ENCODE data around the gene FAM72A. TPM values are rescaled to one million over a fixed set of nuclear protein-coding genes. Genes with fewer than 3 reads are reported as not detected.
"Not testable (repeated sequence)": the region's sequence is repeated elsewhere in the genome, so short reads cannot be mapped to it uniquely, and the experiment has no call there.

The FAM72A gene
- total RNA-seq, result 1.5 TPM
- long read RNA-seq, result 0 reads

DNA sequence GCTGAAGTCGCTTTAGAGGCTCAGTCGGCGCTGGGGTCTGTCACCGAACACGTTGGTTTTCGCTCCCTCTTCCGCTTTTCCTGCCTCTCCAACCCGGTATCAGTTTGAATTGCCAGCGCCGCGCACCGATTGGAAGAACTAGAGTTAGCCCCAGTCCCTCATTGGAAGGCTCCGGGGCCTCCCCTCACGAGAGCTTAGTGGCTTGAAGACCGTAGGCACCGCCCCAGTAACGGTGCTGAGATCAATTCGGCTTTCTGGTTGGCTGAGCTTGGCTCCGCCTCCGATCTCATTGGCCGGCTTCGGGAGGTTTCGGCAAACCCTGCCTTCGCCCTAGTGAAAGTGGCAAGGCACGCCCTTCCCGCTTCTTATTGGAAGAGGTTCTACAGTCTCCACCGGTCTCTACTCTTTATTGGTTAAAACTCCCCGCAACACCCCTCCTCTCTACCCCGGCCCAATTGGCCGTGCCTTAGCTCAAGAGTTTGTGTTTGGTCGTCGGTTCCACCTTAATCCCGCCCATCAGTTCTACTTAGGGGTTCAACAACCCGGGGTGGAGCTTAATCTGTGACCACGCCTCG lies at the start of gene FAM72A:
Gene FAM72A (minus strand): TSS at position 51 of the 575 bp plus-strand sequence. CDS start 814 bp downstream, outside the sequence.
- ATAC-seq, result peak; percentile 87
- intact Hi-C loops (cut with micrococcal nuclease), result not testable (repeated sequence)
- DNase-seq, result peak; percentile 96

DNA sequence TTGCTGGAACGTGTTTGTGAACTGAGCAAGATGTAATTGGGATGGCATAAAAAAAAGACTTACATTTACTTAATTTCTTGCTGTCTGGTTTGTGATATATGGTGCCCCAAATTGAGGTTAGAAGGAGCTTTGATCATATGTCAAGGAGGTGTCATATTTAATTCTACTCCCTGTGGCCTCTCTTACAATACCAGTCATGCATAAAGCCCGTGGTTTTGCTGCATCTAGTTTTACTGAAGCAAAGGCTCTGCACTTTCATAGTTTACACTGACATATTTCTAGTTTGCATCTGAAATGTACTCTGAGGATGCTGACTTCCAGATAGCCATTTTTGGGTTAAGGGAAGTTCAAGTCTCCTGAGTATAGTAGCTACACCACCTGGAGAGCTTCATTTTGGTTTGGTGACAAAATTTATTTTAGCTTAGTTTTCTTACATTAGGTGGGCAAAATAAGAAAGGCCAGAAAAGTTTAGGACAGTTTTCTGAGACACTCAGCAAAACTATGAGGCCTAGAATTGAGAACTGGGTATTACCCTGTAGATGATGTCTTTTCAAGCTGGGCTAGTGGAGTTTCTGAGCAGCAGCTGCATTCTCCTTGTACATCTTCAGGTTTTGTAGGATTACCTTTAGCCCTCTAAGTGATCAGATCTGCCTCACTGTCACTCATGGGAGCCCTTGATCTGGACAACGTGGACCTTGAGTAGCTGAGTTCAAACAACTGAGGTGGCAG lies 48.5 kb upstream of the FAM72A start:
- intact Hi-C loops (cut with micrococcal nuclease); DNase-seq; ATAC-seq: not testable (repeated sequence)

DNA sequence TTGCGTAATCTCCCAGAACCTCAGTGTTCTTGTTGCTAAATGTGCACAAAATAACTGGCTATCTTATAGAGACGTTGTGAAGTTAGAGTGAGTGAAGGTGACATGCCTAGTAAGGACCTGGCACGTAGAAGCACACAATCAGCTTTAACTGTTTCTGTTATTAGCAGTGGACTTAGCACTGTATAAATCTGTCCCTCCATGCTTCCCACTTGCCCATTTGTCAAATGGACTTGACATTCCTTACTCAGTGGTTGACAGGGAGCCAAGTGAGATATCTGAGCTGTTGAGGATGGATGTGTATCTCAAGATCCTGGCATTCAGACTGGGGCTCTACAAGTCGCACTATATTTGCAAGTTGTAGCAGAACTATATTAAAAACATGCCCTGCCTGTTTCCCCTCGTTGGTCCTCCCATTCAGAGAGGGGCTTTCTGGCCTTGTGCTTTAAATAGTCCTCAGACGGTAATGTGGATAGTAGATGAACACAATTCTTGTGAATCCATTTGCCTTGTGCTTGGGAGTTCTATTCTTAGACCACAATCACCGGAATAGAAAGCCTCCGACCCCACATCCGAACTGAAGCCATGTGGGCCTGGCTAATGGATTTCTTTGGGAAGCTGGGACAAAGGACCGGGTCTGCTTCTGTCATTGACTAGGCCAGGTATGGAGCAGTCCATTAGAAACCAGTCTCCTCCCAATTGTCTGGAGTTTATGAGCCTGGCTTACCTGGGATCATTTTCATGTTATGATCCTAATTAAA lies 43.7 kb upstream of the FAM72A start:
- intact Hi-C loops (cut with micrococcal nuclease); DNase-seq: not testable (repeated sequence)
- peak; percentile 71 for ATAC-seq

DNA sequence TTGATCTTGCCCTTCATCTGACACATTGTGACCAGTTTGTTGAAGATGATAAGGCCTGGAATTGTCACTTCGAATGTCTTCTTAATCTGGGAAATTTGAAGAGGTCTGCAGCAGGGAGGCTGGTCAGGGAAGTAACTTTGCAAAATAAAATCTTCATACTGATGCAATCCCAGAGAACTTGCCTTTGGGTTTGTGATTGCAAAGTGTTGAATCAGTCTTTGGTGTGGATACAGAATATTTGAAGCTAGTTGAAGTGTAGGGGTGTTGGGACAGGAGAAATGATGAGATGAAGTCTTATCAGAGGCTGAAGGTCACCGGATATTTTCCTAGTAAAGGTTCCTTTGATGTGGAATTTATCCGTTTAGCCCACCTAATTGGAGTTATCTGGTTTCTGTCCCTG lies 42.8 kb upstream of the FAM72A start:
- intact Hi-C loops (cut with micrococcal nuclease); DNase-seq; ATAC-seq: not testable (repeated sequence)

DNA sequence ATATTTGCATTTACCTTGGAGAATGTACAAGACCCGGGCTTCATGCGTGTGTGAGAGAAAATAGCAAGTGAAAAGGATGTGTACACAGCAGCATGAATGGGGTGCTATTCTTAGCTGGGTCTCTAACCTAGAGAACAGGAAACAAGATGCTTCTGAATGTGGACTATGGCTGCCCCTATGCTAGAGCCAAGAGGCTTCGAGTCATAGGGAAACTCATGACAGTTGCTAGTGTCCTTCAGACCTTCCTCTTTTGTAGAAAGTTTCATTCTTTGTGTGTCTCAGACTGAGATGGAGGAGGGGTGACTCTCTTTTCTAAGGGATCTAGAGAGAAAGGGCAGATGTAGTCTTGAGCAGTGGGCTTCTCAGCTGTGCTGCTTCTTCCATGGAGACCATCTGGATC lies 40.7 kb upstream of the FAM72A start:
- DNase-seq; intact Hi-C loops (cut with micrococcal nuclease): not testable (repeated sequence)
- peak; percentile 78 for ATAC-seq

DNA sequence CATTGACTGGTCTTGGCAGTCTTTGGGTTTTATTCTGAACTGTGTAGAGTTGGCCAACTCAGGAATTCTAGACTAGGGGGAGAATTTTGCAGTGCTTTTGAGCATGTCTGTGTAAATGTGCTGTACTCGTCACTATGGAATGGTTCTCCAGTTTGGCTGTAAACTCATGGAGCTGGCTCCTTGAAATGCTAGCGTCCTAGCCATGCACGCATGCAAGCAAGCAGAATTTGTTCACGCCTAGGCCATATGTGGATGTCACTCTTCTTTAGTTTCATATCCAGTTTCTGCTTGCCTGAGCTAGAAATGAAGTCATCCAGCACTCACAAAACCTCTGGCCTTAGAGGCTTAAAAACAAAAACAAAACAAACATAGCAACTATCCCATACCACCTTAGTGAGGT lies 37.6 kb upstream of the FAM72A start:
- DNase-seq; intact Hi-C loops (cut with micrococcal nuclease): not testable (repeated sequence)
- peak; percentile 32 for ATAC-seq

DNA sequence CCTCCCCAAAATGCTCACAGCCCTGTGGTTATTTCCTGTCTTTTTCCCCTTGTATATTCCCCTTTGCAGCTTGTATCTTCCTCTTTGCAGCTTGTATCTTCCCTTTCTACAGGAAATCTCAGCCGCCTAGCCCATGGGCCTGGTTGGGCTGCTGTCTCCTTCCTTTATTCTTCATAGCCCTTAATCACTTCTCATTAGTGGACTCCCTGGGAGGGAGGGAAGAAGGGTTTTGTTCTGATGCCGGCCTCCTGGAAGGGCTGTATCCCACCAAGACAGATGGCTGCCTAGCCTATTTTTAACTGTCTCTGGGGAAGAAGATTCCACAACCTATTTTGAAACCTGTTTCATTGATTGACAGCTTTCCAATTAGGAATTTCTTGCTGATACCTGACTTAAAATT lies 32.6 kb upstream of the FAM72A start:
- ATAC-seq; DNase-seq; intact Hi-C loops (cut with micrococcal nuclease): not testable (repeated sequence)

DNA sequence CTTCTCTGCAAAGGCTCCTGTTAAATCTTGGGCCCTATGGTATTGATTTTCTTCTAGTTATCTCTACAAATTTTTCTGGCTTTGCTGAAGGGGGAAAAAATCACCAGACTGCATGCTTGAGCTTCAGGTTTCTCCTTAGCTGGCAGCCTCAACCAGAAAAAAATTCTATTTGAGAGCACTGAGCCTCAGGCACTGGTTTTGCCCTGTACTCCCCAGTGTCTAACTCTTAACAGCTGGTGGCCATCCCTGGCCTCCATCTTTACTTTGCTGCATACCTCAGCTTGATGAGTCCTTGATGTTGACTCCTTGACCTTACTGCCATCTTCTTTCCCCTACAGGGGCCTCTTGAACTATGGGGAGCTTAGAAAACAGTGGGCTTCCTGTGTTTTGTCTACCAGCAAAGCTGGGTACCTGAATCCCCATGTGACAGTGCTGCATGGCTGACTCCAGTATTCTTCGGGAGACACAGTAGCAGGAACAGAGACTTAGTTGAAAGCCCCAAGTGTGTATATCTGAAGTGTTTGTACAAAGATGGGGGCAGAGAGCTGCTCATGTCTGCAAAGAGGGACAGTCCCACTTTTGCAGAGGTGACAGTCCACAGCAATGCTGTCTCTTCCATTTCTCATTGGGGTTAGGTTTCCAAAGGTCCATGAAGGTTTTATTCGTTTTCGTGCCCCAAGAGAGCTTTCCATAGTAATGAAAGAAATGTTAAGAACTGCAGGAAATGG lies 31.7 kb upstream of the FAM72A start:
- ATAC-seq; DNase-seq; intact Hi-C loops (cut with micrococcal nuclease): not testable (repeated sequence)

DNA sequence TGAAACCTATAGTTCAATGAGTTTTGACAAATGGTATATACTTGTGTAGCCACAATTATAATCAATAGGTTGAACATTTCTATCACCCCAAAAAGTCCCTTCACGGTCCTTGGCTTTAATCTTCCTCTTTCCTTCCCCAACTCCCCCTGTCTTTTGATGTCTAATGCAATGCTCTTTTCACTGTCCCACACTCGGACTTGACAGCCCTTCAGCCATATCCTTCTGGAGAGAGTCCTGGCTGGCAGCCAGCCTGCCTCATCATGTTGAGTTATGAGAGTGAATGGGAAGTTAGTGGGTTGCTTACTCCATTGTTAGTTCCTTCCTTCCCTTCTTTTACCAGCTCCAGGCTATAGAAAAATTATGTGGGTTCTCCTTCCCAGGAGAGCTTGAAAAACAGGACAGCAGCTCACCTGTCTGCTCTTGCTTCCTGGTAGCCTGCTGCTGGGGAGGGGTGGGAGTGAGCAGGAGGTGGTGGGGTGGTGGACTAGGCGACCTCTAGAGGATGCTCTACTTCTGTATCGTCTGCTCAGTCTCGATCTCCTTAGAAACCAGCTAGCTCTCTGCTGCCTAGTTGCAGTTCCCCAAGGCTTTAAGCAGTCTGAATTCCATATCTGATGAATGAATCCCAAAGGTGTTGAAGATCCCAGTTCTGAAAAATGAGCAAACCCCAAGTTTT lies 30.5 kb upstream of the FAM72A start:
- peak; percentile 87 for ATAC-seq
- intact Hi-C loops (cut with micrococcal nuclease), result not testable (repeated sequence)

DNA sequence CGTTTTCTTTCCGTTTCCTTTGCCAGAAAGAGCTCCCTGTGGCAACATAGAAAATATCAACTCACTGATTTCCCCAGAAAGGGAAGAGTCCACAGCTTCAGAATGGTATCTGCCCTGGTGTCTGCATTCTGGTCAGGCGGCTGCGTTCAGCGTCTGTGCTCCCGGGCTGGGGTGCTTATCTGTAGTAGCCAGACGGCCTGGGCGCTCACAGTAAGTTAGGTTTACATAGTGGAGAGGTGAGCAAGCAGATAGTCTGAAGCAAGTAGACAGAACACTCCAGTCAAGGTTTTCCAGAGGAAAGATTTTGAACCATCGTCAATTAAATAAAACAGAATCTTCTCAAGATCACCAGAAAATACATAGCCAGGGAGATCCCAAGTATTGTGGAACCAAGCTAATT lies 29.4 kb upstream of the FAM72A start:
- intact Hi-C loops (cut with micrococcal nuclease); DNase-seq: not testable (repeated sequence)
- peak; percentile 63 for ATAC-seq

More for the DNA sequence above, 30.5 kb upstream of the FAM72A start:
- not testable (repeated sequence) for DNase-seq

DNA sequence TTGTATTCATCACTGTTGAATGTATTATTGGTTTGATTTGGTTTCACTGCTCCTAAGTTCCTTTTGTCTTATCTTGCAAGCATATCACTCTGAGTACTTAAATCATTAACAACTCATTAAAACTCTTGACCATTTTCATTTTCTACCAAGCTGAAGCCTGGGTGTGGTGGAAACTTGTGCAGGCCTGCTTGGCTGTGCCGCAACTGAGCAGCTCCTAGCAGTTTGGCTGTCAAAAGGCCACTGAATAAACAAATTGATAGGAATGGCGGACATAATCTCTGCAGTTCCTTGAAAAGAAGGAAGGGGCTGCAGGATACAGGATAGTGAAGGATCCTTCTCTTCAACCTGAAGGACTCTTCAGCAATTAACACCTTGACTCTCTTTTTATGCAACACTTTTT lies 26.6 kb upstream of the FAM72A start:
- ATAC-seq; DNase-seq; intact Hi-C loops (cut with micrococcal nuclease): not testable (repeated sequence)

DNA sequence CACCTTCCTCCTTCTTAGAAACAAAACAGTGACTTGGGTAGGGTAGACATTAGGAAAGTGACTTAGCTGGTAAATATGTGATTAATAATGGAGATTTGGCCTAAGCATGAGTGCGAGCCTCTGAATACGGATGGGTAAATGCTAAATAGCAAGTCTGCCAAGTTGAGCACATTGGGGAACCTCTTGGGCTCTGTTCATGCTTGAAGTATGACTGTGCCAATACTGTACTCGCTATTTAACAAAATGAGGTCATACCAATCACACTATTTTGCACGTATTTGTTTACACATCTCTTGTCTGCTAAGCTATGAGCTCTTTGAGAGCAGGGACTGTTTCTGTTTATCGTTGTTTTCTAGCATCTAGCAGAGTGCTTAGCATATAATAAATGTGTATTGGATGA lies 24.2 kb upstream of the FAM72A start:
- DNase-seq; ATAC-seq; intact Hi-C loops (cut with micrococcal nuclease): not testable (repeated sequence)

DNA sequence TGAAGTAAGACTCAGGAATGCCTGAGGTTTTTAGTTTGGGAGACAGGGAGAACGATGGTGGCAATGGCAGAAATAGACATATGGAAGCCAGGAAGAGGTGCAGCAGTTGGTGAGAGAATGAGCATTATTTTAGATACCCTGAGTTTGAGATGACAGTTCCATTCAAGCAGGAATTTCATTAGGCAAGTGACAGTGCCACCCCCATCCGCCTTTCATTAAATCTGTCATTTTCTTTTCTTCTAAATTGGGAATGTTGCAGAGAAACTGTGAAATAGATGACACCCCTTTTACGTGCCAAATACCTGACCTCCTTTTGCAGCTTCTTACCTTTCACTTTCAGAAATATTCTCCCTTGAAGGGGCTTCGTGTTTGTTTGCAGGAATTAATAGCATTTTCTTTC lies 22.7 kb upstream of the FAM72A start:
- ATAC-seq, result not testable (repeated sequence)

DNA sequence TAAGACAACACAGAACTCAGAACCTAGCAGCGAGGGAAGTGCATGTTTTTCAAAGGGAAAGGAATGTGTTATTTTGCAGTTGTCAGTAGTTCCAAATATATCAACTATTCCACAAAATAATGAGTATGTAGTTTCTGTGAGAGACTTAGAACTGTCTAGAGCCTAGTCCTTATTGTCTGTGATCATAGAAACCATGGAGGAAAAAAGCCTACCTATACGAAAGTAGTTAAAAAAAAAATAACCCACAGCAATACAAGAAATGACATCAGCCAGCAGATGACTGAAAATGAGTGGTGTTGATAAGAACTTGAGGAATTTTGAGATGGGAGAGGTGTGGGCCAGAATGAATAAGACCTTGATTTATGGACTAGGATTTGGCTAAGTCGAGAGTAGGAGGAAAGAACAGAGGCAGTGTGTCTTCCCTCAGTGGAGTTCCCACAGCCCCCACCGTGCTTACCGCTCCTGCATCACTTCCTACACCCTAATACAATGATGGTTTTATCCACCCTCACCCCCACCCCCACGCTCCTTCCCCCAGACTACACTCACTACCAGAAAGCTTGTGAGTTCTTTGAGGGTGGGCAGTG lies 21.6 kb upstream of the FAM72A start:
- DNase-seq; intact Hi-C loops (cut with micrococcal nuclease); ATAC-seq: not testable (repeated sequence)

More for the DNA sequence above, 22.7 kb upstream of the FAM72A start:
- DNase-seq; intact Hi-C loops (cut with micrococcal nuclease): not testable (repeated sequence)

DNA sequence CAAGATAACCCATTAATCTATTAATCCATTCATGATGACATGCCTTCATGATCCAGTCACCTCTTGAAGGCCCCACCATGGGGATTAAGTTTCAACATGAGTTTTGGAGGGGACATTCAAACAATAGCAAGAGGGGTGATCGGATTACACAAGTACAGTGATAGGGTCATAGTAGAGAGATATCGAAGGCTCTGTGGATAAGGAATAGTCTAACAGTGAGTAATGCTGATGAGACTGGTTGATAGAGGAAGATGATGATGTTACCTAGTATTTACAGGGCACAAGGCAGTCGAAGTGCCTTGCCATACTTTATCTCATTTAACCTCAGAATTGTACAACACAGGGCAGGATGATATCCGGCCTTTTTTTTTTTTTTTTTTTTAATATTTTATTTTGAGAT lies 18.9 kb upstream of the FAM72A start:
- ATAC-seq; DNase-seq; intact Hi-C loops (cut with micrococcal nuclease): not testable (repeated sequence)

DNA sequence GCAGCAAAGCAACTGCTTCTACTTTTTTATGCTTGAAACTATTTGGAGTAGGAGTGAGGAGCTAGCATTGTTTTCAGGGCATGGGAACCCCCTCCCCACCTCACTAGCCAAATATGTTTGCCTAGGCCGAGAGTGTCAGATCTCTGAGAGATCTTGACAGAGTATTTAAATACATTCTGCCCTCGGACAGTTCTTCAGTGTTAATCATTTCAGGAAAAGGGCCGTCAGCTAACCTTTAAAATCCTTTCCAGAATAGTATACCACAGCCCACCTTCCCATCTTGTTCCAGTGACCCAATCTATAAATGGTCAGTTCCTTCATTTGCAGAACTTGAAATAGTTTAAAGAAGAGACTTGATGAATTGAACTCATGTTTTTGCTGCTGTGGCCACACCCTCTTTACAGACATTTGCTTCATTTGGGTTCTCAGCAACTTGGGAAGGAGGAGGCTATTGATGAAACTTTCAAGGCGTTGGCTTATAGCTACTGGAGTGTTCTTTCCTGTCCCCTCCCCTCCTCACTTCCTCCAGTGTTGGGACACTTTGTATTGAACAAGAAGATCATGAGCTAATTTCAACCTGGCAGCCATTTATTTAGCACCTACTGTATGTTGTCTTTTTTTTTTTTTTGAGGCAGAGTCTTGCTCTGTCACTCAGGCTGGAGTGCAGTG lies 17.8 kb upstream of the FAM72A start:
- DNase-seq; intact Hi-C loops (cut with micrococcal nuclease): not testable (repeated sequence)
- peak; percentile 85 for ATAC-seq

DNA sequence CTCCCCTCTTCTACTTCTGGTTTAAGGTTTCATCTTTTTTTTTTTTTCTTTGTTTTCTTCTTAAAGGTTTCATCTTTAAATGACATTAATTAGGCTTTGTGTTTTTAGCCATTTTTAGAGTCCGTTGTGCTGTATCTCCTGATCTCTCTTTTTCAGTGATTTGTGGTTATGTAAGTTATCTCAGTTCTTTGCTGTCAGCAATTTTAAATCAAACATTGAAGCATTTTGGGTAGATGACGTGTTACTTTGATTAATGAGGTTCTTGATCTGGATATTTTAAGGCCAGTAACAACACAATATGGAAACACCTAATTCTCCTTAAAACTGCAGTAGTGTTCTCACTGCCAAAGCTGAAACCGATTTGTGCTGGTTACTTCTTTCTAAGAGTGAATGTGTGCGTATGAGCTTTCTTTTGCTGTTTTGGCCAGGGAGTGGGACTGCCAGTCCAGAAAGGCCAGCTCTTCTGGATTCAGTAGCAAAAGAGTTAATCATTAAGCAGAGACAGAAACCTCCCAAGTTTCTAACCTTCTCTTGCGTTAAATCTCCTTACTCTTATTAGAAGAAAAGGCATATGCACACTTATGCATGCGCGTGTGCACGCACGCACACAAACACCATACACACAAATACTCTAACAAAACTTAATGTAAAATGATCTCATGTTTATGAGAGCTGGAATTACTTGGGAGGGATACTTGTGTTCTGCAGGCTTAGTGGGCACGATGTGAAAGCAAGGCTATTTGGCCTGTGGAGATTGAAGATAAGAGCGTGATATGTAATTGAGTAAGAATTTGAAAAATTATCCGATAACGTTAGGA lies 17.1 kb upstream of the FAM72A start:
- ATAC-seq; DNase-seq; intact Hi-C loops (cut with micrococcal nuclease): not testable (repeated sequence)

Measured in left ventricle myocardium superior (tissue), 1 donor.